Transverse colon (tissue), 4 donors: ENCODE results near the gene TWIST2.

ENCODE experiments used
- CTCF ChIP-seq, 5 experiments: fragments of 200-600 bp in 3 of 5; fragments of 450-650 bp in 2 of 5; sonication (generic) in 3 of 5; IDR thresholded peaks; 1 replicate in 2 of 5; 2 replicates in 3 of 5; pipeline ENCODE4 v1.5.1; 2016 to 2017; ENCODE audit warnings: antibody characterized with exemption in 5 of 5, inconsistent platforms in 3 of 5, mild to moderate bottlenecking in 2 of 5, moderate library complexity in 1 of 5
- EP300 ChIP-seq: sonication (generic); formaldehyde crosslinking; IDR thresholded peaks from one replicate; pipeline ENCODE4 v1.6.1; 2017; ENCODE audit warnings: antibody characterized with exemption, low read depth
- POLR2A ChIP-seq: fragments of 450-650 bp; IDR thresholded peaks from one replicate; pipeline ENCODE4 v1.6.1; 2016; ENCODE audit warnings: antibody characterized with exemption, mild to moderate bottlenecking, moderate library complexity
- POLR2AphosphoS5 ChIP-seq, 3 donors: sonication (generic); formaldehyde crosslinking; IDR thresholded peaks; one replicate each; pipeline ENCODE4 v1.6.1; 2016; ENCODE audit warnings: antibody characterized with exemption in 3 of 3

GRCh38 chr2:238870261-238870660, 22.4 kb downstream of the TWIST2 start:
- TF ChIP-seq POLR2A (no peak), CTCF (IDR thresholded peaks at IDR 0.05) (no peak), POLR2AphosphoS5 (IDR thresholded peaks at IDR 0.05) (no peak), EP300 (no peak)
